ENCODE data around the gene LENG1. TPM values are rescaled to one million over a fixed set of nuclear protein-coding genes. Genes with fewer than 3 reads are reported as not detected.

The LENG1 gene
- total and polyA plus RNA-seq, 9 of the 15 experiments (the other 6 are each of a cell fraction or from before 2014, with no cell fraction given): 0.30 to 10.5 (median 4.7) TPM

GRCh38 chr19:54137699-54138488 is 21.6 kb downstream of the LENG1 start, which contains the start of gene CNOT3 (continued):
- TF ChIP-seq JUN (IDR thresholded peaks at IDR 0.05; ENCODE audit: borderline replicate concordance, low read depth, low read length) (no peak), JUN (CRISPR knock-in tag; IDR thresholded peaks at IDR 0.05; ENCODE audit: borderline replicate concordance) (no peak), SNAPC5 (CRISPR knock-in tag; IDR thresholded peaks at IDR 0.05) (no peak)

- DNase-seq (ENCODE audit: extremely low read depth in 1 of 4, low spot score in 3 of 4) (peak; percentile 94 to 100 (median 97)), FAIRE-seq (peak; percentile 100), ATAC-seq (peak; percentile 95)
- Histone ChIP-seq H3K4me1 (replicated peaks in 1 of 2; ENCODE audit: control insufficient read depth in 2 of 2, insufficient read depth in 2 of 2, low read length in 2 of 2) (peaks cover 14 to 23% of the 10 kb centered on the region in 2 experiments; a peak in 4 of 5 replicates), H2AFZ (ENCODE audit: low read depth, low read length) (peak overlapping the region; percentile 92), H3K4me2 (ENCODE audit: insufficient read depth, low read length) (peak overlapping the region; percentile 100), H4K20me1 (replicated peaks; ENCODE audit: control insufficient read depth, insufficient read depth, low read length) (peaks cover 19% of the 10 kb centered on the region), H3K79me2 (ENCODE audit: control insufficient read depth, insufficient read depth, low read length) (peaks cover 45% of the 10 kb centered on the region), H3K9me1 (ENCODE audit: control insufficient read depth, insufficient read depth, low read length) (peaks cover 16% of the 10 kb centered on the region), H3K36me3 (ENCODE audit: control insufficient read depth, insufficient read depth, low read length) (peaks cover 34% of the 10 kb centered on the region), H3K9ac (ENCODE audit: insufficient read depth in 1 of 2, low read depth in 2 of 2, low read length in 2 of 2) (peak overlapping the region; percentile 97), H3K4me3 (peak overlapping the region; percentile 93), H3K27me3 (ENCODE audit: control insufficient read depth in 2 of 2, insufficient read depth in 2 of 2, low read length in 2 of 2) (no peaks in the 10 kb centered on the region), H3K9me3 (replicated peaks; ENCODE audit: control insufficient read depth, insufficient read depth, low read depth, low read length) (no peaks in the 10 kb centered on the region), H3K27ac (ENCODE audit: extremely low read depth, low read depth, low read length) (peak overlapping the region; percentile 97)
- in situ Hi-C loops (cut with MboI) (no loop called here), intact Hi-C loops (cut with micrococcal nuclease) (loop anchor here (1.0 to 2.0 kb wide), 3 partner anchors 22 to 64 kb away; partner anchors contain the start of genes LENG1, PRPF31, RPS9 and TFPT)
- CTCF ChIA-PET (ENCODE audit: low intra/inter-chr PET ratio): no interaction called here
- BruUV-seq (replicated peaks): no TSS peak
- WGBS (ENCODE audit: insufficient coverage, low coverage, missing lambda C conversion rate): under 1% methylated on average over 39 of the region's 46 CpGs
- POLR2A ChIA-PET: interaction anchor here (0.6 to 3.1 kb wide), 20 partner anchors 12 to 985 kb away, joined by 3 to 29 read pairs (median 5); partner anchors contain the start of genes LENG1, LILRB5, MBOAT7 and PRPF31
- TF ChIP-seq CTCF (IDR thresholded peaks at IDR 0.05 in 2 of 3, conservative IDR thresholded peaks at IDR 0.05 in 1 of 3; ENCODE audit: insufficient read depth in 2 of 3, low read depth in 1 of 3, low read length in 3 of 3): peak in 1 of 3 experiments; percentile 7; a peak in 1 of 6 replicates
- peak; percentile 76 for TF ChIP-seq NFE2 (IDR thresholded peaks at IDR 0.05; ENCODE audit: low read depth)
- TF ChIP-seq ZNF584 (CRISPR knock-in tag; IDR thresholded peaks at IDR 0.05; ENCODE audit: low read depth): no peak
- TF ChIP-seq LEF1 (IDR thresholded peaks at IDR 0.05): peak; percentile 55; the same call in 1 of the 2 replicates
- TF ChIP-seq ZNF764 (CRISPR knock-in tag; IDR thresholded peaks at IDR 0.05; ENCODE audit: low read depth): no peak
- no peak for TF ChIP-seq PML (IDR thresholded peaks at IDR 0.05; ENCODE audit: low read length)
- TF ChIP-seq MCM5 (IDR thresholded peaks at IDR 0.05; ENCODE audit: low read depth): no peak
- TF ChIP-seq ASH1L (IDR thresholded peaks at IDR 0.05; ENCODE audit: borderline replicate concordance, low read depth, partially characterized antibody): peak; percentile 99
- TF ChIP-seq ZFP36 (IDR thresholded peaks at IDR 0.05; ENCODE audit: low read depth, low read length, partially characterized antibody): no peak
- TF ChIP-seq BDP1 (IDR thresholded peaks at IDR 0.05; ENCODE audit: insufficient read depth, insufficient read length): no peak
- no peak for TF ChIP-seq POLR2G (IDR thresholded peaks at IDR 0.05; ENCODE audit: low read depth, low read length)
Observed at GRCh38 chr19:54136864-54137698, 22.4 kb downstream of the LENG1 start.

All from K562 (cell line).